Liver (tissue), 9 donors: Measurements from ENCODE around the gene DGKD. TPM values are rescaled to one million over a fixed set of nuclear protein-coding genes. Genes with fewer than 3 reads are reported as not detected.

Experiments used
- DNase-seq: peaks from one replicate; pipeline ENCODE4 v3.0.0-alpha.2; 2017; ENCODE audit warnings: low spot score
- H3K27ac ChIP-seq, 2 donors: one replicate each; pipeline ENCODE4 v1.7.0; 2013; ENCODE audit warnings: inconsistent platforms in 2 of 2, low read length in 2 of 2, control low read depth in 1 of 2, low read depth in 1 of 2, mild to moderate bottlenecking in 1 of 2
- H3K27me3 ChIP-seq, 4 donors: one replicate each; pipeline versions ENCODE4 v1.6.1 to v1.7.0; 2013; ENCODE audit warnings: low read length in 3 of 4, inconsistent platforms in 1 of 4, mild to moderate bottlenecking in 1 of 4, moderate library complexity in 1 of 4; ENCODE audit not compliant: control insufficient read depth in 4 of 4, insufficient read depth in 4 of 4
- H3K36me3 ChIP-seq, 4 donors: one replicate each; pipeline versions ENCODE4 v1.6.1 to v1.7.0; 2013; ENCODE audit warnings: low read length in 3 of 4, mild to moderate bottlenecking in 3 of 4, low read depth in 1 of 4, moderate library complexity in 1 of 4; ENCODE audit not compliant: control insufficient read depth in 4 of 4, insufficient read depth in 3 of 4
- H3K4me1 ChIP-seq, 4 donors: one replicate each; pipeline versions ENCODE4 v1.6.1 to v1.7.0; 2013; ENCODE audit warnings: low read length in 3 of 4, mild to moderate bottlenecking in 3 of 4, moderate library complexity in 1 of 4; ENCODE audit not compliant: control insufficient read depth in 4 of 4, insufficient read depth in 4 of 4
- H3K4me3 ChIP-seq, 3 donors: one replicate each; pipeline versions ENCODE4 v1.6.1 to v1.7.0; 2013; ENCODE audit warnings: low read length in 3 of 3, control low read depth in 1 of 3, low read depth in 1 of 3, mild to moderate bottlenecking in 1 of 3
- H3K9ac ChIP-seq, 2 donors: one replicate each; pipeline ENCODE4 v1.7.0; 2013; ENCODE audit warnings: low read length in 2 of 2, mild to moderate bottlenecking in 2 of 2, moderate library complexity in 2 of 2, control low read depth in 1 of 2, low read depth in 1 of 2
- H3K9me3 ChIP-seq, 4 donors: one replicate each; pipeline versions ENCODE4 v1.6.1 to v1.7.0; 2013; ENCODE audit warnings: low read length in 3 of 4; ENCODE audit not compliant: control insufficient read depth in 4 of 4
- ATF3 ChIP-seq: IDR thresholded peaks from 2 replicates; pipeline ENCODE4 v1.6.1; 2016; ENCODE audit warnings: antibody characterized with exemption
- CTCF ChIP-seq: fragments of 150-350 bp; IDR thresholded peaks from 2 replicates; pipeline ENCODE4 v1.5.1; 2017; ENCODE audit warnings: improper control_type of control experiment, low read depth, low read length; ENCODE audit not compliant: missing input control
- EGR1 ChIP-seq, 2 donors: IDR thresholded peaks; 2 replicates each; pipeline ENCODE4 v1.6.1; 2016 to 2018; ENCODE audit warnings: antibody characterized with exemption in 2 of 2, low read depth in 2 of 2
- FOXA1 ChIP-seq: IDR thresholded peaks from 2 replicates; pipeline ENCODE4 v1.6.1; 2016; ENCODE audit warnings: antibody characterized with exemption
- FOXA2 ChIP-seq: IDR thresholded peaks from 2 replicates; pipeline ENCODE4 v1.6.1; 2016; ENCODE audit warnings: antibody characterized with exemption
- GABPA ChIP-seq, 2 donors: IDR thresholded peaks in 1 of 2; conservative IDR thresholded peaks in 1 of 2; 2 replicates each; pipeline ENCODE4 v1.6.1; 2016; ENCODE audit warnings: antibody characterized with exemption in 2 of 2, mild to moderate bottlenecking in 1 of 2, moderate library complexity in 1 of 2
- HNF4A ChIP-seq, 2 donors: conservative IDR thresholded peaks; 2 replicates each; pipeline ENCODE4 v1.6.1; 2016; ENCODE audit warnings: antibody characterized with exemption in 2 of 2, mild to moderate bottlenecking in 2 of 2
- HNF4G ChIP-seq: IDR thresholded peaks from 2 replicates; pipeline ENCODE4 v1.6.1; 2016; ENCODE audit warnings: antibody characterized with exemption
- JUND ChIP-seq, 2 donors: IDR thresholded peaks; 2 replicates each; pipeline ENCODE4 v1.6.1; 2016; ENCODE audit warnings: antibody characterized with exemption in 2 of 2
- MAX ChIP-seq: IDR thresholded peaks from 2 replicates; pipeline ENCODE4 v1.6.1; 2016; ENCODE audit warnings: antibody characterized with exemption
- NR2F2 ChIP-seq: IDR thresholded peaks from 2 replicates; pipeline ENCODE4 v1.6.1; 2016; ENCODE audit warnings: antibody characterized with exemption
- RAD21 ChIP-seq, 2 donors: IDR thresholded peaks; 2 replicates each; pipeline ENCODE4 v1.6.1; 2016; ENCODE audit warnings: antibody characterized with exemption in 2 of 2, mild to moderate bottlenecking in 2 of 2
- RXRA ChIP-seq, 2 donors: IDR thresholded peaks; 2 replicates each; pipeline ENCODE4 v1.6.1; 2017 to 2018; ENCODE audit warnings: antibody characterized with exemption in 2 of 2, mild to moderate bottlenecking in 1 of 2
- SP1 ChIP-seq: IDR thresholded peaks from 2 replicates; pipeline ENCODE4 v1.6.1; 2018; ENCODE audit warnings: antibody characterized with exemption, mild to moderate bottlenecking
- TAF1 ChIP-seq: conservative IDR thresholded peaks from 2 replicates; pipeline ENCODE4 v1.6.1; 2016; ENCODE audit warnings: antibody characterized with exemption, mild to moderate bottlenecking
- YY1 ChIP-seq: IDR thresholded peaks from 2 replicates; pipeline ENCODE4 v1.6.1; 2016; ENCODE audit warnings: antibody characterized with exemption, mild to moderate bottlenecking
- WGBS: extraction: QIAGEN DNeasy Blood & Tissue Kit; methylation state at CpG from one replicate; pipeline ENCODE4 v1.1.7; 2013; 5-methylcytosine and 5-hydroxymethylcytosine counted together
- polyA plus RNA-seq, 2 donors: library from polyadenylated mRNA; stranded (reverse) in 1 of 2; unstranded in 1 of 2; fragments of 200-250 nt in 1 of 2; fragments of >200 nt in 1 of 2; fragmentation: Nextera tagmentation in 1 of 2; extraction: Ambion mirVana in 1 of 2; gene quantifications; one replicate each; pipeline versions ENCODE4 v1.2.1 to v1.2.3, GENCODE V29; 2013 to 2015
- total RNA-seq, 2 donors: library from RNA; depleted of rRNA; stranded (reverse); fragments of >200 nt; gene quantifications; one replicate each; pipeline ENCODE4 v1.2.3, GENCODE V29; 2014
- TF ChIP-seq, protein P1 (sequence below): IDR thresholded peaks from 2 replicates; pipeline ENCODE4 v1.6.1; 2016; ENCODE audit warnings: antibody characterized with exemption
- TF ChIP-seq, protein P2 (sequence below): IDR thresholded peaks from 2 replicates; pipeline ENCODE4 v1.6.1; 2016; ENCODE audit warnings: antibody characterized with exemption, mild to moderate bottlenecking
- donor health status: healthy.
- donor health status: healthy.
- donor health status: healthy.
- donor health status: healthy.
- donor health status: healthy.

Gene DGKD
- total and polyA plus RNA-seq, 4 donors: 4.8 to 16.4 (median 8.2) TPM

DNA sequence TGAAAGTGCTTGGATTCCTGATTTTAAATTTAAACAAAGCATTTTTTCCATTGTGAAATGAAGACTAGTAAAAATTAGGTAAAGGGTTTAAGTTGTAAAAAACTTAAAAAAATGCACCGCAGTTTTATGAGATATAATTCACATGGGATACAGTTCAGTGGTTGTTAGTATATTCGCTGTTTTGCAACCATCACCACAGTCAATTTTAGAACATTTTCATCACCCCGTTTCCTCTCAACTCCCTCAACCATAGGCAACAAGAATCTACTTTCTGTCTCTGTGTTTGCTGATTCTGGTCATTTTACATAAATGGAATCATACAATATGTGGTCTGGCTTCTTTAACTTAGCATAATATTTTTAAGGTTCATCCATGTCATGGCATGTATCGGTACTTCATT lies 4.0 kb downstream of the DGKD start:
- H3K9me3 ChIP-seq: no peaks in the 10 kb centered on the region
- H3K4me3 ChIP-seq: no peak overlapping the region
- no peak overlapping the region for H3K27ac ChIP-seq
- no peaks in the 10 kb centered on the region for H3K36me3 ChIP-seq
- DNase-seq: no peak
- peaks cover 8 to 29% (median 10%) of the 10 kb centered on the region in 4 donors for H3K4me1 ChIP-seq
- 83% methylated on average over 4 of the region's 4 CpGs for WGBS
- no peak overlapping the region for H3K9ac ChIP-seq
- no peaks in the 10 kb centered on the region for H3K27me3 ChIP-seq
- TF ChIP-seq SP1 (no peak), CTCF (no peak), FOXA1 (no peak), HNF4A (conservative IDR thresholded peaks at IDR 0.05) (no peak), FOXA2 (no peak), TAF1 (no peak), MAX (no peak), HNF4G (no peak)
- TF ChIP-seq, protein P1, sequence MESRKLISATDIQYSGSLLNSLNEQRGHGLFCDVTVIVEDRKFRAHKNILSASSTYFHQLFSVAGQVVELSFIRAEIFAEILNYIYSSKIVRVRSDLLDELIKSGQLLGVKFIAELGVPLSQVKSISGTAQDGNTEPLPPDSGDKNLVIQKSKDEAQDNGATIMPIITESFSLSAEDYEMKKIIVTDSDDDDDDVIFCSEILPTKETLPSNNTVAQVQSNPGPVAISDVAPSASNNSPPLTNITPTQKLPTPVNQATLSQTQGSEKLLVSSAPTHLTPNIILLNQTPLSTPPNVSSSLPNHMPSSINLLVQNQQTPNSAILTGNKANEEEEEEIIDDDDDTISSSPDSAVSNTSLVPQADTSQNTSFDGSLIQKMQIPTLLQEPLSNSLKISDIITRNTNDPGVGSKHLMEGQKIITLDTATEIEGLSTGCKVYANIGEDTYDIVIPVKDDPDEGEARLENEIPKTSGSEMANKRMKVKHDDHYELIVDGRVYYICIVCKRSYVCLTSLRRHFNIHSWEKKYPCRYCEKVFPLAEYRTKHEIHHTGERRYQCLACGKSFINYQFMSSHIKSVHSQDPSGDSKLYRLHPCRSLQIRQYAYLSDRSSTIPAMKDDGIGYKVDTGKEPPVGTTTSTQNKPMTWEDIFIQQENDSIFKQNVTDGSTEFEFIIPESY: no peak

GRCh38 chr2:233358947-233359346 lies 4.7 kb downstream of the DGKD start:
- peaks cover 0 to 6% (median under 1%) of the 10 kb centered on the region in 4 donors for H3K36me3 ChIP-seq
- H3K9ac ChIP-seq: no peak overlapping the region
- no peak overlapping the region for H3K4me3 ChIP-seq
- WGBS: 89% methylated on average over 6 of the region's 6 CpGs
- no peak for DNase-seq
- H3K4me1 ChIP-seq: peaks cover 4 to 23% (median 4%) of the 10 kb centered on the region in 4 donors
- H3K27ac ChIP-seq: no peak overlapping the region
- peaks cover 0 to 3% (median 0%) of the 10 kb centered on the region in 4 donors for H3K9me3 ChIP-seq
- no peaks in the 10 kb centered on the region for H3K27me3 ChIP-seq
- TF ChIP-seq YY1 (no peak), RXRA (IDR thresholded peaks at IDR 0.05) (no peak), HNF4A (conservative IDR thresholded peaks at IDR 0.05) (no peak), NR2F2 (no peak), FOXA1 (no peak), TAF1 (no peak), SP1 (no peak), RAD21 (IDR thresholded peaks at IDR 0.05) (no peak), GABPA (IDR thresholded peaks at IDR 0.05 in 1 of 2, conservative IDR thresholded peaks at IDR 0.05 in 1 of 2) (no peak), EGR1 (IDR thresholded peaks at IDR 0.05; ENCODE audit: low read depth in 2 of 2) (no peak), ATF3 (no peak), FOXA2 (no peak), JUND (IDR thresholded peaks at IDR 0.05) (no peak), HNF4G (no peak), MAX (no peak), CTCF (no peak)
- TF ChIP-seq, protein P2, sequence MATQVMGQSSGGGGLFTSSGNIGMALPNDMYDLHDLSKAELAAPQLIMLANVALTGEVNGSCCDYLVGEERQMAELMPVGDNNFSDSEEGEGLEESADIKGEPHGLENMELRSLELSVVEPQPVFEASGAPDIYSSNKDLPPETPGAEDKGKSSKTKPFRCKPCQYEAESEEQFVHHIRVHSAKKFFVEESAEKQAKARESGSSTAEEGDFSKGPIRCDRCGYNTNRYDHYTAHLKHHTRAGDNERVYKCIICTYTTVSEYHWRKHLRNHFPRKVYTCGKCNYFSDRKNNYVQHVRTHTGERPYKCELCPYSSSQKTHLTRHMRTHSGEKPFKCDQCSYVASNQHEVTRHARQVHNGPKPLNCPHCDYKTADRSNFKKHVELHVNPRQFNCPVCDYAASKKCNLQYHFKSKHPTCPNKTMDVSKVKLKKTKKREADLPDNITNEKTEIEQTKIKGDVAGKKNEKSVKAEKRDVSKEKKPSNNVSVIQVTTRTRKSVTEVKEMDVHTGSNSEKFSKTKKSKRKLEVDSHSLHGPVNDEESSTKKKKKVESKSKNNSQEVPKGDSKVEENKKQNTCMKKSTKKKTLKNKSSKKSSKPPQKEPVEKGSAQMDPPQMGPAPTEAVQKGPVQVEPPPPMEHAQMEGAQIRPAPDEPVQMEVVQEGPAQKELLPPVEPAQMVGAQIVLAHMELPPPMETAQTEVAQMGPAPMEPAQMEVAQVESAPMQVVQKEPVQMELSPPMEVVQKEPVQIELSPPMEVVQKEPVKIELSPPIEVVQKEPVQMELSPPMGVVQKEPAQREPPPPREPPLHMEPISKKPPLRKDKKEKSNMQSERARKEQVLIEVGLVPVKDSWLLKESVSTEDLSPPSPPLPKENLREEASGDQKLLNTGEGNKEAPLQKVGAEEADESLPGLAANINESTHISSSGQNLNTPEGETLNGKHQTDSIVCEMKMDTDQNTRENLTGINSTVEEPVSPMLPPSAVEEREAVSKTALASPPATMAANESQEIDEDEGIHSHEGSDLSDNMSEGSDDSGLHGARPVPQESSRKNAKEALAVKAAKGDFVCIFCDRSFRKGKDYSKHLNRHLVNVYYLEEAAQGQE: no peak
